Measurements from ENCODE around the gene FOSL1.

Gene FOSL1

GRCh38 chr11:65861533-65862183 is 38.5 kb downstream of the FOSL1 start:
- no peak for FAIRE-seq

GRCh38 chr11:65861165-65861505 is 39.1 kb downstream of the FOSL1 start:
- FAIRE-seq, result no peak

GRCh38 chr11:65860278-65861164 is 39.7 kb downstream of the FOSL1 start, which contains the start of gene MUS81:
MUS81 (plus strand) TSS chr11:65860433; CDS start chr11:65860754, 321 bp downstream.
- peak; percentile 95 for FAIRE-seq

GRCh38 chr11:65859812-65860277 is 40.3 kb downstream of the FOSL1 start:
- FAIRE-seq, result no peak

GRCh38 chr11:65859095-65859811 is 40.9 kb downstream of the FOSL1 start:
- FAIRE-seq, result peak; percentile 97

GRCh38 chr11:65858681-65859087 is 41.5 kb downstream of the FOSL1 start:
- FAIRE-seq, result no peak

DNA sequence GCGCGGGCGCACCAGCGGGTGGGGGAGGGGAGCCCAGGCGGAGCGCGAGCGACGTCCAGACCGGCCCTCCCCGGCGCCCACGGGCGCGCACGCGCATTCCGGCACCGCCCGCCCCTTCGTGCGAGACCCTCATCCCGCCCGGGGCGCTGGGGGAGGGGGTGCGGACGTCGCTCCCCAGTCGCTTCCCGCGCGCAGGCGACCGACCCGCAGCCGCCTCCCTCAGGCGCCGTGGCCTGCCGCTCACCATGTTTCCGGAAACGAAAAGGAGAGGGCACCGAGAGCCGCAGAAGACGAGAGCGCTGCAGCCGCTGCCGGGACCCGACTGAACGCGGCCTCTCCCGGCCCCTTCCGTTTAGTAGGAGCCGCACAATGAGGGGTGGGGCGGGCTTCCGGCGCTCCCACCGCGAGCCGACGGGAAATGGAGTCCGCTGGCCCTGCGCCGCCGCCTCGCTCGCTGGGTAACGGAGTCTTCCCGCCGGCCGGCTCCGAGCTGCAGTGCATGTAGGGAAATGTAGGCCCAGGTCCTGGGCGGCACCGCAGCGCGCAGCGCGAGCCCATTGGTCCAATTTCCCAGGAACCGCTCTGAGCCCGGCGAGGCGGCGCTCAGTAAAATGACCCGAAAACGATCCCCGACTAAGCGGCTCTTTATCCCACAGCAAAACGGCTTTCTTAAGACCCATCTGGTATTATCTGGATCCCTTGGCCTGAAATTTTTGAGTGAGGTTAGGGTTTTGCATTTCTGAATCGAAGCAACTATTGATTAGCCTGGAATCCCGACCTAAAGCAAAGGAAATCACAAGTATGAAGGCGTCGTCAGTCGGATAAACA is 42.1 kb downstream of the FOSL1 start, which contains the start of gene CFL1:
CFL1 (minus strand) TSS at position 328 of the 828 bp plus-strand sequence; CDS start at position 247, 81 bp downstream.
- FAIRE-seq, result peak; percentile 96

DNA sequence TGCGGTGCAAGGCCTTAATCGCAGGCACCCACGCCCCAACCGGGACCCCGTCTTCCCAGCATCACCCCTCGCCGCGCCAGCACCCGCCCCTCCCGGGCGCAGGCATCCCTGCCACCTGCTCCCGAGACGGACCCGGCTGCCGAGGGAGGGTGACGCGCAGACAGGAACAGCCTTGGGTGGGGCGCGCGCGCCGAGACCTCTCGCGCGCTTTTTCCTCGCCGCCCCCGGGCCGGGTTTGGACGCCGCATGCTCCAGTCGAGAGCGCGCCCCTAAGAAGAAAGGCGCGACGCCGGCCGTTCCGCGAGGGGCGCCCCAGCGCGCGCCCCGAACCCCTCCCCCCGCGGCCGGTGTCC is 42.7 kb downstream of the FOSL1 start:
- FAIRE-seq, result no peak

DNA sequence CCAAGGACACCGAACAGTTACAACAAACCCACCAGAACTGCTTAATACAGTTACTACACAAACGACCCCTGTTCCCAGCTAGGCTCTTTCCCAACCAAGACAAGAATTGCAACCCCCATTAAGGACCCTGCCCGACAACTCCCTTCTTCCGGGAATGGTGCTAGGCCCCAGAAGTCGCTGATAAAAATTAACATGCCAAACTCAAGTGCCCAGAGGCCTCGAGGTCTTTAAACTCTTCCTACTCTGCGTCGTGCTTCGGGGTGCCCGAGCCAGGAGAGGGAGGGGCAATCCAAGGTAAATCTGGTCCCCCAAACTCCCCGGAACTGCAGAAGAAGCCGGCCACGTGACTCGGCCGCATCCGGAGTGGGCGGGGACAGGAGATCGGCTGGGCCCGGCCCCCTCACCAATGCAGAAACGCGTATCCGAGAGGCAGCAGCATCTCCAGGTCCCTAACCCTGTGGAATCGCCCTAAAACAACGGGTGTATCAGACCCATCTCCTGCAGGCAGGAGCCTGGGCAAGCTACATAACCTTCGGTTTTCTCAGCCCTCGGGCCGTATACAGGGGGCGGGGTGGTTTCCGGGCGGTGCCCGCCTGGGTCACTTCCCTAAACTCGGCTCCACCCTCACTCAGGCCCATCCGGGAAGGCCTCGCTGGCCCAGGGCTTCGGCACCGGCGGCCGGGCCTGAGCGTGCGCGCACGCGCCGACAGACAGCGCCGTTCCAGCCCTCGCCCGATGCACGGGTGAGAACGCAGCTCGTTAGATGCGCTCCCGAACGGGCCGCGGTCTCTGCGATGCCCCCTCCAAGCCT is 43.3 kb downstream of the FOSL1 start:
- FAIRE-seq, result no peak

DNA sequence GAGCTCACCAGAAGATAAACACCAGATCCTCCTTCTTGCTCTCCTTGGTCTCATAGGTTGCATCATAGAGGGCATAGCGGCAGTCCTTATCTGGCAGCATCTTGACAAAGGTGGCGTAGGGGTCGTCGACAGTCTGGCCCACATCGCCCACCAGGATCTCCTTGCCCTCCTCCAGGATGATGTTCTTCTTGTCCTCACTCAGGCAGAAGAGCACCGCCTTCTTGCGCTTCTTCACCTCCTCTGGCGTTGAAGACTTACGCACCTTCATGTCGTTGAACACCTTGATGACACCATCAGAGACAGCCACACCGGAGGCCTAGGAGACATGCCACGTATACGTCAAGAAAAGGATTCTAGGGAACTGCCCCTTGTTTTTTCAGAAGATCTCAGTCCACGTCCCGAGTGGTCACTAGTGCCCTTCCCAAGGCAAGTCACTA is 44.2 kb downstream of the FOSL1 start:
- no peak for FAIRE-seq

GRCh38 chr11:65854852-65855837 is 45.0 kb downstream of the FOSL1 start:
- FAIRE-seq, result no peak

DNA sequence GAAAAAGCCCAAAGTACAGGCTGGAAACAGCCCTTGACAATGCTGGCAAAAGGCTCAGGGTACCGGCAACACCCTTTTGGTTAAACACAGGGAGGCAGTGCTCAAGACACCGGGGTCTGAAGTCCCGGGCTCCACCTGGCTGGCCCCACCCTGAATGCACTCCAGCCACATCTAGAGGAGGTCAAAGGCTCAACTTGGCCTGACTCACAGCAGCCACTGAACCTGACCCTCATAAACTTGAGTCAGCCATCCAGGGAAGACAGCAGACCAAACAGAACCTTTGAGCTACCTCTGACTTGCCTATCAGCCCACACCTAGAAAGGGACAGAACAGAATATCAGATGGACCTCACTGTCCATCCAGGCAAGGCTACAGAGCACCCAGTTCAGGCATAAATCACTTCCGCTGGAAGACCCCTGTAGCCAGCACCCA is 46.0 kb downstream of the FOSL1 start:
- no peak for FAIRE-seq

DNA sequence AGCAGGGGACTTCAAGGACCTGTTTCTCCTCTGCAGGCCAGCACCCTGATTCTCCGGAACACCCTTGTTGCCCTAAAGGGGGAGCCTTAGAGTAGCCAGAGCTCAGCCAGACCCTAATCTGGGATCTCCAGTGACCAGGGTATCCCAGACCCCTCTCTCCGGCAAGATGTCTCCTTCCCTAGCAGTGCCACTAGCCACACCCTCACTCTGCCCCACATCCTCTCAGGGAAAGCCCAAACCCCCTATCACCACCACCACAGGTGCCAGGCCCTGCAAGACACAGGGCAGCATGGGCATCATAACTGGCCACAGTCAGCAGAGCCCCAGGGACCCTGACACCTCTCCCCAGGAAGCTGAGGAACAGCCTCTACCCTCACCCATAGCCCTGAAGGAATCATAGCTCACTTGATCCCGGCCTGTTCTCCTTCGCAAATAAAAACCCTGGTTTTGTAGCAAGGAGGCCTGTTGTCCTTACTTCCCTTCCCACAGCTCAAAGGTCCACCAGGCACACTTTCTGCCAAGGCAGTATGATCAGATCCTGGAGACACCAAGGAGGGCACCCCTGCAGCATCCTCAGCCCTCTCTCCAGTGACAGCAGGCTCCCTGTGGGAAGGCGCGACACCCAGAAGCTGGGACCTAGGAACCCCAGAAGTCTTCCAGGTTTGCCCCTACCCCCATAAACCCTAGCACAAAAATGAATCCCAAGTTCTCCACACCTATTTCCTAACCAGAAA is 46.8 kb downstream of the FOSL1 start:
- no peak for FAIRE-seq

- FAIRE-seq, result no peak
Measured at GRCh38 chr11:65852508-65853245, 47.5 kb downstream of the FOSL1 start.

GRCh38 chr11:65851811-65852507 is 48.2 kb downstream of the FOSL1 start:
- FAIRE-seq, result no peak

- no peak for FAIRE-seq
Measured at GRCh38 chr11:65851083-65851579, 49.1 kb downstream of the FOSL1 start.

GRCh38 chr11:65850217-65851082 is 49.7 kb downstream of the FOSL1 start:
- FAIRE-seq, result no peak

Data from G401.6 (cell line).